GM19372 (cell line): Measurements from ENCODE around the gene FLT3.
A peak's percentile ranks its signal among the peaks of the same experiment; 100 is the strongest.
"Not testable (repeated sequence)": the region's sequence is repeated elsewhere in the genome, so short reads cannot be mapped to it uniquely, and the experiment has no call there.

ENCODE experiments used
- ATAC-seq: cut with Tn5 transposase; IDR thresholded peaks from one replicate; pipeline ENCODE4 v1.9.1; 2021; ENCODE audit warnings: mild to moderate bottlenecking, low read depth, moderate library complexity; ENCODE audit not compliant: unreplicated experiment

The FLT3 gene

GRCh38 chr13:28010046-28010445 lies 90.3 kb downstream of the FLT3 start:
- no peak for ATAC-seq

GRCh38 chr13:28005016-28005415 lies 95.4 kb downstream of the FLT3 start:
- ATAC-seq = not testable (repeated sequence)

- no peak for ATAC-seq
Observed at GRCh38 chr13:28002886-28003698, 97.3 kb downstream of the FLT3 start.

GRCh38 chr13:28001837-28002473 lies 98.4 kb downstream of the FLT3 start:
- ATAC-seq = no peak

GRCh38 chr13:28001049-28001448 lies 99.3 kb downstream of the FLT3 start:
- ATAC-seq = no peak

- ATAC-seq = no peak
Observed at GRCh38 chr13:28000567-28000966, 99.8 kb downstream of the FLT3 start.

- peak; percentile 59 for ATAC-seq
Observed at GRCh38 chr13:27997904-27998522, 102.4 kb downstream of the FLT3 start.

GRCh38 chr13:27991881-27992280 lies 108.5 kb downstream of the FLT3 start:
- no peak for ATAC-seq

- no peak for ATAC-seq
Observed at GRCh38 chr13:27988520-27988919, 111.9 kb downstream of the FLT3 start, which contains the start of gene URAD. Gene URAD (minus strand): TSS chr13:27988693. CDS start chr13:27988637, 56 bp downstream.

GRCh38 chr13:27985600-27985999 lies 114.8 kb downstream of the FLT3 start:
- ATAC-seq = no peak

- ATAC-seq = no peak
Observed at GRCh38 chr13:27982361-27982760, 118.0 kb downstream of the FLT3 start.

- ATAC-seq = no peak
Observed at GRCh38 chr13:27981006-27981708, 119.2 kb downstream of the FLT3 start.

GRCh38 chr13:27980280-27980998 lies 119.9 kb downstream of the FLT3 start:
- ATAC-seq = no peak

GRCh38 chr13:27979765-27980279 lies 120.6 kb downstream of the FLT3 start:
- ATAC-seq = no peak

- no peak for ATAC-seq
Observed at GRCh38 chr13:27979001-27979643, 121.3 kb downstream of the FLT3 start.

- ATAC-seq = no peak
Observed at GRCh38 chr13:27978301-27978968, 121.9 kb downstream of the FLT3 start.

- no peak for ATAC-seq
Observed at GRCh38 chr13:27977476-27978300, 122.7 kb downstream of the FLT3 start.
